Sigmoid colon (tissue), 7 donors: Measurements from ENCODE around the gene CRYBA1. TPM values are rescaled to one million over a fixed set of nuclear protein-coding genes. Genes with fewer than 3 reads are reported as not detected.

Source experiments
- DNase-seq: peaks from one replicate; pipeline ENCODE4 v3.0.0-alpha.2; 2019
- H3K27ac ChIP-seq, 4 donors: fragments of 200-600 bp; sonication (generic); one replicate each; pipeline ENCODE4 v1.5.1; 2016 to 2019; ENCODE audit warnings: mild to moderate bottlenecking in 1 of 4
- H3K27me3 ChIP-seq, 3 donors: fragments of 200-600 bp; sonication (generic); one replicate each; pipeline ENCODE4 v1.5.1; 2019; ENCODE audit warnings: mild to moderate bottlenecking in 1 of 3
- H3K36me3 ChIP-seq, 4 donors: fragments of 200-600 bp; sonication (generic); one replicate each; pipeline ENCODE4 v1.5.1; 2016 to 2019
- H3K4me1 ChIP-seq, 4 donors: fragments of 200-600 bp; sonication (generic); one replicate each; pipeline ENCODE4 v1.5.1; 2017 to 2019
- H3K4me3 ChIP-seq, 4 donors: fragments of 200-600 bp; sonication (generic); one replicate each; pipeline ENCODE4 v1.5.1; 2017 to 2019; ENCODE audit warnings: mild to moderate bottlenecking in 2 of 4, moderate library complexity in 1 of 4
- H3K9me3 ChIP-seq, 4 donors: fragments of 200-600 bp in 3 of 4; sonication (generic) in 3 of 4; one replicate each; pipeline versions ENCODE4 v1.5.1 to v1.6.1; 2013 to 2019
- EP300 ChIP-seq, 4 donors: sonication (generic); formaldehyde crosslinking; IDR thresholded peaks; one replicate each; pipeline ENCODE4 v1.6.1; 2017; ENCODE audit warnings: antibody characterized with exemption in 4 of 4
- POLR2A ChIP-seq, 2 donors: fragments of 450-650 bp; IDR thresholded peaks; one replicate each; pipeline ENCODE4 v1.6.1; 2016; ENCODE audit warnings: antibody characterized with exemption in 2 of 2, mild to moderate bottlenecking in 2 of 2, moderate library complexity in 2 of 2
- POLR2AphosphoS5 ChIP-seq, 4 donors: sonication (generic); formaldehyde crosslinking; IDR thresholded peaks; one replicate each; pipeline ENCODE4 v1.6.1; 2017; ENCODE audit warnings: antibody characterized with exemption in 4 of 4
- WGBS, 2 donors: extraction: QIAGEN DNeasy Blood & Tissue Kit; methylation state at CpG; one replicate each; pipeline ENCODE4 v1.1.7; 2013; 5-methylcytosine and 5-hydroxymethylcytosine counted together
- intact Hi-C: fragments of 100-400 bp; cut with DNase I; formaldehyde crosslinking; loops from one replicate; pipeline ENCODE4 v1.15.1; 2023
- polyA plus RNA-seq, 3 donors: library from polyadenylated mRNA; stranded (reverse); fragments of 200-250 nt; gene quantifications; one replicate each; pipeline ENCODE4 v1.2.3, GENCODE V29; 2013
- total RNA-seq, 4 donors: library from RNA; depleted of rRNA; stranded (reverse); fragments of >200 nt; gene quantifications; one replicate each; pipeline ENCODE4 v1.1.0, GENCODE V29; 2016
- TF ChIP-seq, protein P1 (sequence below), 4 experiments: fragments of 450-650 bp in 3 of 4; fragments of 200-600 bp in 1 of 4; IDR thresholded peaks; one replicate each; pipeline ENCODE4 v1.5.1; 2016 to 2019; ENCODE audit warnings: antibody characterized with exemption in 4 of 4, mild to moderate bottlenecking in 3 of 4, moderate library complexity in 2 of 4
- donor health status: healthy with polysubstance abuse.
- donor health status: Bipolar disorder and iron deficiency.
- donor health status: healthy.

CRYBA1 gene
- total and polyA plus RNA-seq, 7 donors = not detected

DNA sequence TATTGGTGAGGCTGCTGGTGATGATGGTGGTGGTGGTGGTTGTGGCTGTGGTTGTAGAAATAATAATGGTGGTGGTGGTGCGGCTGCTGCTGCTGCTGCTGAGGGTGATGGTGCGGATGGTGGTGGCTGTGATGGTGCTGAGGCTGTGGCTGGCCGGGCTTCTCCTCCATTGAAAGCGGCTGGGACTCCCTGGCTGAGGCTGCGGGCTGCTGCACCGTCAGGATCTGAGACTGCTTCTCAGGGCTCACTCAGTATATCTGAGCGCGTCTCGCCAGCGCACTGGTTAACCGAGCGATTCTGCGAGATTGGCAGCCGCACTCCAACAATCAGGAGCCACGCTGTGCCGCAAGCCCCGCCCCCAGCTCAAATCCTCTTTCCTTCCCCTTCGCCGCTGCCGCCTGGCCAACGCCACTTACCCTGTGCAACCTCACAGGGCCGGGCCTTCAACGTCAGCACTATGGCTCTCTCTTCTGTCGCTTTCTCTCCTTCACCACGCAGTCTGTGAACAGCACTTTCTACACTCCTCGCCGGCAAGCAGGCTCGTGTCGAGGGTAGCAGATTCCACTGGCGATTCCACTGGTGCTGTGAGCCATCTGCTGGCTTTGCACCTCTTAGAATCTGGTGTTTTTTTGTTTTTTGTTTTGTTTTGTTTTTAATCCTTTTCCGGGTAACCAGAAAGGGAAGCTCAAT, 47.4 kb downstream of the CRYBA1 start, which contains the start of gene NUFIP2:
NUFIP2 (minus strand) TSS at position 259 of the 690 bp plus-strand sequence; CDS start at position 170, 89 bp downstream.
- Histone ChIP-seq H3K4me1 (peaks cover 0 to 36% (median 35%) of the 10 kb centered on the region in 4 donors), H3K9me3 (no peaks in the 10 kb centered on the region), H3K27ac (peak within 1 kb of the TSS; percentile 96 to 100 (median 100)), H3K4me3 (peak within 1 kb of the TSS; percentile 87 to 98 (median 92)), H3K27me3 (no peaks in the 10 kb centered on the region), H3K36me3 (no peaks in the 10 kb centered on the region)
- TF ChIP-seq EP300 (IDR thresholded peaks at IDR 0.05) = no peak
- TF ChIP-seq POLR2A (IDR thresholded peaks at IDR 0.05) = peak; percentile 99 to 100
- TF ChIP-seq POLR2AphosphoS5 (IDR thresholded peaks at IDR 0.05) = peak; percentile 99 to 100 (median 100)
- intact Hi-C loops = loop anchor here (5.0 to 10.0 kb wide), 3 partner anchors 77 to 569 kb away; partner anchors contain the start of genes ABHD15, NEK8, TLCD1 and TP53I13
- DNase-seq = peak; percentile 100
- 0% methylated on average over 31 of the region's 31 CpGs for WGBS, 2 donors

- peak overlapping the region; percentile 87 to 98 (median 92) for H3K4me3 ChIP-seq
- H3K4me1 ChIP-seq = peaks cover 0 to 31% (median 30%) of the 10 kb centered on the region in 4 donors
- no peak for TF ChIP-seq POLR2A (IDR thresholded peaks at IDR 0.05)
- TF ChIP-seq, protein P1, sequence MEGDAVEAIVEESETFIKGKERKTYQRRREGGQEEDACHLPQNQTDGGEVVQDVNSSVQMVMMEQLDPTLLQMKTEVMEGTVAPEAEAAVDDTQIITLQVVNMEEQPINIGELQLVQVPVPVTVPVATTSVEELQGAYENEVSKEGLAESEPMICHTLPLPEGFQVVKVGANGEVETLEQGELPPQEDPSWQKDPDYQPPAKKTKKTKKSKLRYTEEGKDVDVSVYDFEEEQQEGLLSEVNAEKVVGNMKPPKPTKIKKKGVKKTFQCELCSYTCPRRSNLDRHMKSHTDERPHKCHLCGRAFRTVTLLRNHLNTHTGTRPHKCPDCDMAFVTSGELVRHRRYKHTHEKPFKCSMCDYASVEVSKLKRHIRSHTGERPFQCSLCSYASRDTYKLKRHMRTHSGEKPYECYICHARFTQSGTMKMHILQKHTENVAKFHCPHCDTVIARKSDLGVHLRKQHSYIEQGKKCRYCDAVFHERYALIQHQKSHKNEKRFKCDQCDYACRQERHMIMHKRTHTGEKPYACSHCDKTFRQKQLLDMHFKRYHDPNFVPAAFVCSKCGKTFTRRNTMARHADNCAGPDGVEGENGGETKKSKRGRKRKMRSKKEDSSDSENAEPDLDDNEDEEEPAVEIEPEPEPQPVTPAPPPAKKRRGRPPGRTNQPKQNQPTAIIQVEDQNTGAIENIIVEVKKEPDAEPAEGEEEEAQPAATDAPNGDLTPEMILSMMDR (IDR thresholded peaks at IDR 0.05) = no peak
- TF ChIP-seq POLR2AphosphoS5 (IDR thresholded peaks at IDR 0.05) = no peak
- TF ChIP-seq EP300 (IDR thresholded peaks at IDR 0.05) = no peak
- peak overlapping the region; percentile 96 to 100 (median 100) for H3K27ac ChIP-seq
- H3K27me3 ChIP-seq = no peaks in the 10 kb centered on the region
- no peaks in the 10 kb centered on the region for H3K36me3 ChIP-seq
- whole genome bisulfite sequencing, 2 donors = 0 to 2% methylated on average over 2 of the region's 2 CpGs
- intact Hi-C loops = loop anchor here (5.0 to 10.0 kb wide), 3 partner anchors 77 to 570 kb away; partner anchors contain the start of genes ABHD15, NEK8, TLCD1 and TP53I13
- H3K9me3 ChIP-seq = no peaks in the 10 kb centered on the region
- DNase-seq = no peak
Measured at GRCh38 chr17:29294580-29294900, 47.9 kb downstream of the CRYBA1 start.

DNA sequence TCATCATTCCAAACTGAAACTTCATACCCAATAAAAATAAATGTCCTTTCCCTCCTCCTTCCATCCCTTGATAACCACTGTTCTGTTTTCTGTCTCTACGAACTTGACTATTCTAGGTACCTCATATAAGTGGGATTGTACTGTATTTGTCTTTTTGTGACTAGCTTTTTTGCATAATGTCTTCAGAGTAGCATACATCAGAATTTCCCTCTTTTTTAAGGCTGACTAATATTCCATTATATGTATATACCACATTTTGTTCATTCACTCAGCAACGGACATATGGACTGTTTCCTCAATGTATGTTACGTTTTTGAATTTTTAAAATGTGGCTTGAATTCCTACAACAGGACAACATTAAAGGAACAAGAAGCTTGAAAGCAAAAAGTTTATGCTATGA, 48.8 kb downstream of the CRYBA1 start:
- no peak for DNase-seq
- Histone ChIP-seq H3K36me3 (no peaks in the 10 kb centered on the region), H3K4me3 (no peak overlapping the region), H3K27ac (peak overlapping the region in 3 of 4 donors; percentile 99 to 100 (median 100)), H3K9me3 (no peaks in the 10 kb centered on the region), H3K27me3 (no peaks in the 10 kb centered on the region), H3K4me1 (peaks cover 0 to 22% (median 21%) of the 10 kb centered on the region in 4 donors)
- TF ChIP-seq, protein P1 (IDR thresholded peaks at IDR 0.05) = no peak
- TF ChIP-seq POLR2AphosphoS5 (IDR thresholded peaks at IDR 0.05) = no peak
- no peak for TF ChIP-seq POLR2A (IDR thresholded peaks at IDR 0.05)
- TF ChIP-seq EP300 (IDR thresholded peaks at IDR 0.05) = no peak
- intact Hi-C loops = loop anchor here (10.0 kb wide), 1 partner anchor 571 kb away; the partner anchor contains the start of genes NEK8 and TLCD1
- WGBS, 2 donors = 96% methylated on average over 3 of the region's 3 CpGs

- no peak for DNase-seq
- 92 to 94% methylated on average over 2 of the region's 2 CpGs for WGBS, 2 donors
- no peak overlapping the region for H3K4me3 ChIP-seq
- H3K4me1 ChIP-seq = peaks cover 0 to 8% (median 6%) of the 10 kb centered on the region in 4 donors
- intact Hi-C loops = loop anchor here (10.0 kb wide), 1 partner anchor 574 kb away; the partner anchor contains the start of genes NEK8 and TLCD1
- H3K27me3 ChIP-seq = no peaks in the 10 kb centered on the region
- H3K9me3 ChIP-seq = no peaks in the 10 kb centered on the region
- H3K27ac ChIP-seq = no peak overlapping the region
- TF ChIP-seq POLR2A (IDR thresholded peaks at IDR 0.05) (no peak), POLR2AphosphoS5 (IDR thresholded peaks at IDR 0.05) (no peak), EP300 (IDR thresholded peaks at IDR 0.05) (no peak)
- TF ChIP-seq, protein P1 (IDR thresholded peaks at IDR 0.05) = no peak
- no peaks in the 10 kb centered on the region for H3K36me3 ChIP-seq
Measured at GRCh38 chr17:29299031-29299430, 52.4 kb downstream of the CRYBA1 start.

DNA sequence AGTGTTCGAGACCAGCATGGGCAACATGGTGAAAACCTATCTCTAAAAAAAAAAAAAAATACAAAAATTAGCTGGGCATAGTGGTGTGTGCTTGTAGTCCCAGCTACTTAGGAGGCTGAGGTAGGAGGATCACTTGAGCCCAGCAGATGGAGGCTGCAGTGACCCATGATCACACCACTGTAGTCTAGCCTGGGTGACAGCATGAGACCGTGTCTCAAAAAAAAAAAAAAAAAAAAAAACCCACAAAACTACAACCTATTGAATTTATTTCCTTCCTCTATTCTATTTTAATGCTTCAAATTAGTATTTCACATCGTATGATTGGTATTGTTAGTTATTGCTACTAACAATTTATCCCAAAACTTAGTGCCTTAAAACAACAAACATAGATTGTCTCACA, 56.7 kb downstream of the CRYBA1 start:
- 73 to 86% methylated on average over 3 of the region's 3 CpGs for WGBS, 2 donors
- Histone ChIP-seq H3K36me3 (no peaks in the 10 kb centered on the region), H3K27me3 (no peaks in the 10 kb centered on the region), H3K9me3 (no peaks in the 10 kb centered on the region), H3K27ac (no peak overlapping the region), H3K4me1 (no peaks in the 10 kb centered on the region), H3K4me3 (no peak overlapping the region)
- intact Hi-C loops = no loop called here
- DNase-seq = no peak
- TF ChIP-seq EP300 (IDR thresholded peaks at IDR 0.05) = no peak
- TF ChIP-seq, protein P1 (IDR thresholded peaks at IDR 0.05) = no peak
- TF ChIP-seq POLR2AphosphoS5 (IDR thresholded peaks at IDR 0.05) = no peak
- no peak for TF ChIP-seq POLR2A (IDR thresholded peaks at IDR 0.05)
